GM13977 (cell line): ENCODE results near the gene TMEM151A.
"Not testable (repeated sequence)": the region's sequence is repeated elsewhere in the genome, so short reads cannot be mapped to it uniquely, and the experiment has no call there.

ENCODE experiments used
- DNase-seq: peaks from one replicate; pipeline ENCODE4 v3.0.0; 2012; ENCODE audit warnings: low spot score
- in situ Hi-C: fragments of 300-500 bp; cut with MboI; formaldehyde crosslinking; loops from one replicate; pipeline ENCODE4 v1.12.0; 2022; ENCODE audit warnings: low sequenced_read_pairs, low pct_unique_long_range_greater_than_20kb, mixed read lengths, inconsistent platforms; ENCODE audit not compliant: unreplicated experiment
- TF ChIP-seq, protein P1 (sequence below): IDR thresholded peaks from 2 replicates; pipeline ENCODE4 v1.5.1; 2012; ENCODE audit warnings: mild to moderate bottlenecking, control low read depth; ENCODE audit not compliant: insufficient read depth; ENCODE audit errors: extremely low read depth, missing control alignments

Gene TMEM151A

GRCh38 chr11:66302656-66303055 lies 11.0 kb downstream of the TMEM151A start:
- in situ Hi-C loops = no loop called here
- DNase-seq = no peak
- TF ChIP-seq, protein P1, sequence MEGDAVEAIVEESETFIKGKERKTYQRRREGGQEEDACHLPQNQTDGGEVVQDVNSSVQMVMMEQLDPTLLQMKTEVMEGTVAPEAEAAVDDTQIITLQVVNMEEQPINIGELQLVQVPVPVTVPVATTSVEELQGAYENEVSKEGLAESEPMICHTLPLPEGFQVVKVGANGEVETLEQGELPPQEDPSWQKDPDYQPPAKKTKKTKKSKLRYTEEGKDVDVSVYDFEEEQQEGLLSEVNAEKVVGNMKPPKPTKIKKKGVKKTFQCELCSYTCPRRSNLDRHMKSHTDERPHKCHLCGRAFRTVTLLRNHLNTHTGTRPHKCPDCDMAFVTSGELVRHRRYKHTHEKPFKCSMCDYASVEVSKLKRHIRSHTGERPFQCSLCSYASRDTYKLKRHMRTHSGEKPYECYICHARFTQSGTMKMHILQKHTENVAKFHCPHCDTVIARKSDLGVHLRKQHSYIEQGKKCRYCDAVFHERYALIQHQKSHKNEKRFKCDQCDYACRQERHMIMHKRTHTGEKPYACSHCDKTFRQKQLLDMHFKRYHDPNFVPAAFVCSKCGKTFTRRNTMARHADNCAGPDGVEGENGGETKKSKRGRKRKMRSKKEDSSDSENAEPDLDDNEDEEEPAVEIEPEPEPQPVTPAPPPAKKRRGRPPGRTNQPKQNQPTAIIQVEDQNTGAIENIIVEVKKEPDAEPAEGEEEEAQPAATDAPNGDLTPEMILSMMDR = no peak

DNA sequence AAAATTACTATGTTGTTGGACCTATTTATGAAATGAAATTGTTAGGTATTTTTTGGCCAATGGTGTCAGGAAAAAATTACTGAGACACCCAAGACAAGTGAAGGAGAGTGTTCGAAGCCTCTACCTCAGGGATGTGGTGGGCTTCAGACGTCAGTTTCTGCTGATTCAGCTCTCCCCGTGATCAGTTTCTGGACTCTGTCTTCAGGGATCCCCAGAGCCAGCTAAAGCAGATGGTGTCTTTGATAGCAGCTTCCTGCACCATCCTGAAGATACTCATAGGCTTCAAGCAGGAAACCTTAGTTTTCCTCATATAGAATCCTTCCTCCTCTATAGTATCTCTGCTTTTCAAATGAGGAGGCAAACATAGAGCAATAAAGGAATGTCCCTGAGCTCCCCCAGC lies 17.8 kb downstream of the TMEM151A start:
- in situ Hi-C loops = no loop called here
- TF ChIP-seq, protein P1 = no peak
- DNase-seq = no peak

- TF ChIP-seq, protein P1 = no peak
- no peak for DNase-seq
- in situ Hi-C loops = no loop called here
Observed at GRCh38 chr11:66310324-66310723, 18.6 kb downstream of the TMEM151A start.

DNA sequence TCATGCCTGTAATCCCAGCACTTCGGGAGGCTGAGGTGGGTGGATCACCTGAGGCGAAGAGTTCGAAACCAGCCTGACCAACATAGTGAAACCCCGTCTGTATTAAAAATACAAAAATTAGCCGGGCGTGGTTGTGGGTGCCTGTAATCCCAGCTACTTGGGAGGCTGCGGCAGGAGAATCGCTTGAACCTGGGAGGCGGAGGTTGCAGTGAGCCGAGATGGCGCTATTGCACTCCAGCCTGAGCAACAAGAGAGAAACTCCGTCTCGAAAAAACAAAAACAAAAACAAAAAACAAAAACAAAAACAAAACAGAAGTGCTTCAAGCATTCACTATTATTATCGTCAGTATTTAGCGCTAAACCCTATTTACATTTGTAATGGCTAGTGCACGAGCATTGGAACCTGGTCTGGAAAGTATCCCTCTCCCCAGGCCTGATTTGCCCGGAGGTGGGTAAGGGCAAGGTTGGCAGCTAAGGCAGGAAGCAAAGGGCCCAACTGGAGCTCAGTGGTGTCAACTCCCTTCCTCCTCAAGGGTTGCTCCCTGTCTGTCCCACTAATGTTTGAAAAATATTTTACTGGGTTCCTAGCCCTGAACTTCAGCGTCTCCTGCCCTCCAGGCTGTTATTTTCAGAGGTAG lies 19.2 kb downstream of the TMEM151A start:
- in situ Hi-C loops, DNase-seq: not testable (repeated sequence)

DNA sequence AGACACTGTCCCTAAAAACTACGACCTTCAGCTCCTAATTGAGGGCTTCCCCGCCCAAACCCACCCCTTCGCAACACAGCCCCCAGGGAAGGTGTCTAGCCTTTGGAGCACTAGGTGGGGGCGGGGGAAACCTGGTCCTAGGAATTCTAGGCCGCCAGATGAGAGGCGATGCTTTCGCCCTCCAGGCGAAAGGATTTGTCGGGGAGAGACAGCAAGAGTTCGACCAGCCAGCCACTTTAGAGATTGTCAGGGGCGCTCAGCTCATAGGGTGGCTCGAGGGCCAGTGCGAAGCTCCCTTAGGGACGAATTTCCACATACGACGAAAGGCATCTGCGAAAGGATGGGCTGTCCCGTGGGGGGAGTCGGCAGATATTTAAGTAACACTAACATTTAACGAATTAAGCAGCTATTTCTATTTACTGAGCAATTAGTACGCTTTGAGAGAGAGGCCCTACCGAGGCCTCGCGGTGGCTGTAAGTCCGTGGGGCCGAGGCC lies 19.8 kb downstream of the TMEM151A start:
- TF ChIP-seq, protein P1 = peak; percentile 96
- no peak for DNase-seq
- in situ Hi-C loops = no loop called here

- peak; percentile 86 for DNase-seq
- in situ Hi-C loops = no loop called here
- TF ChIP-seq, protein P1 = peak; percentile 19
Observed at GRCh38 chr11:66311965-66312548, 20.4 kb downstream of the TMEM151A start.

- TF ChIP-seq, protein P1 = no peak
- in situ Hi-C loops = no loop called here
- peak; percentile 99 for DNase-seq
Observed at GRCh38 chr11:66312549-66313320, 21.0 kb downstream of the TMEM151A start.
